HG03571 (cell line): Measurements from ENCODE around the gene LRRC4C.
"Not testable (repeated sequence)": the region's sequence is repeated elsewhere in the genome, so short reads cannot be mapped to it uniquely, and the experiment has no call there.

Experiments used
- ATAC-seq: cut with Tn5 transposase; IDR thresholded peaks from one replicate; pipeline ENCODE4 v1.9.1; 2021; ENCODE audit not compliant: unreplicated experiment

LRRC4C gene

DNA sequence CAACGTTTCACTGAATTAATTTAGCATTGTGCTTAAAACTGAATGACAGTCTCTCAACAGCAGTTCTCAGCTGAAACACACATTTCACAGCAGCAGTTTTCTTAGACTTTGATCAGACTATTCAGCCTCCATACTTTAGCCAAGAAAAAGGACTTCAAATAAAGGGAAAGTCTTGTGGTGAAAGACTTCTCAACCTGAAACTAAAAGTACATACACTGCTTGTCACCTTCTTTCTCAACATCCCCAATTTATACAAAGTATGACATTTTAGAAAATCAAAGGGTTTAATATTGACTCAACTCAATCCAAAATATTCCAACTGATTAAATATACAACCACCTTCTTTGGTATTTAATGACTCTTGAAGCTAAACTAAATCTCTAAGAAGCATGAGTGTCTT is 419.0 kb downstream of the LRRC4C start:
- ATAC-seq: no peak

DNA sequence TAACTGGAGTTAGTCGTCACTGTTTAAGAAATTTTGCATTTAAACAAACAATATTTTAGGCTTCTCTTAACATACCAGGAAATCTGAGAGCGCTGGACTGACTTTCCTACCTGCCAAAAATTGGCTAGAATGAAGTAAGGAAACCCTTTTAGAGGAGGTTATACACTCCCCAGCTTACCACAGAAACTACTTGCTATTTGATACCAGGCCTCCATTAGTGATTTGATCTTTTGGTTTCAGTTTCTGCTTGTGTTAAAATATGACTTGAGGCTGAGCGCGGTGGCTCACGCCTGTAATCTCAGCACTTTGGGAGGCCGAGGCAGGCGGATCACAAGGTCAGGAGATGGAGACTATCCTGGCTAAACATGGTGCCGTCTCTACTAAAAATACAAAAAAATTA is 419.9 kb downstream of the LRRC4C start:
- ATAC-seq: no peak

GRCh38 chr11:41031551-41032060 is 427.8 kb downstream of the LRRC4C start:
- no peak for ATAC-seq

- no peak for ATAC-seq
These were observed 439.2 kb downstream of the LRRC4C start for GRCh38 chr11:41020259-41020658.

- not testable (repeated sequence) for ATAC-seq
These were observed 439.8 kb downstream of the LRRC4C start for GRCh38 chr11:41019666-41020065.

DNA sequence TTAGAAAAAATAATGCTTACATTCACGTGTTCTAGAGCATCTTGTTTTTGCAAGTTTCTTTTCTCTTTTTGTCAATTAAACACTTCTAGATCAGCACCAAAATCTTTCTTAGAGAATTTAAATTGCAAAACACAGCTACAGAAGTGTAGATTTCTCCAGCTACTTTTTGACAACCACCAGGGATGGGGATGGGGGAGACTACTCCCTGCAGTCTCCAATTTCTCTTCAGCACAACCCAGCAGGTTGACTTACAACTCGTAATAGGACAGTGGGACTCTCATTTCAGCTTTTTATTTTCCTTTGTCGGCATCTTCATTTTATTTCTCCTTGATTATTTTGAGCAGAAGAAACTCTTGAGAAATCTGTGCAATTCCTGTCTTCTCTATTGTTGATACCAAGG is 441.2 kb downstream of the LRRC4C start:
- no peak for ATAC-seq

DNA sequence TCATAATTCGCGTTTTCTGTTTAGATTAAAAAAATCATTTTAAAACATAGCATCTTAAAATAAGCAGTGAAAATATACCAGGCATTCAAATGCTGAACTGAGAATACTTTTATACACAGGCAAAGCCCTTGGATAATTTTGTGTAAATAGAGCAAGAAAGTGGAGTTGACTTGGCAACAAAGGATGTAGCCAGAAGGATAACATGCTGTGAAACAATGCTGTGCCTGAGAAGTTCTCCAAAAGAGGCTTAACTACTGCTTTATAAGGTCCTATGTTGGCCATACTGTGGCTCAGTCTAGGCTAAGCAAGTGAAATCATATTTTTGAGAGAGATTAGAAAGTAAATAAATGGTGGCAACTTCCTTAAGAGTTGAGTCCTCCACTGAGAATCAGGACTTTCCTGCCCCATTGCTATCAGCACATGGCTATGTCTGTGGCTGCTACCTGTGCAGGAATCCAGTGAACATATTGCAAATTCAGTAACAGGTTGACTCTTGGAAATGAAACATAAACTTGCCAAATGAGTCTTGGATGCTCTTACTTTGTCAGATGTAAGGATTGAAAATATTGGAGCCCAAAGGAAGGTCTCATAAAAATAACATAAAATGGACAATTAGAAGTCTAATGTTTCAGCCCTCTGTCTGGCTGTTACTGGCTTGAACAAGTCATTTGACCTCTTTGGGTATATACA is 448.9 kb downstream of the LRRC4C start:
- no peak for ATAC-seq

DNA sequence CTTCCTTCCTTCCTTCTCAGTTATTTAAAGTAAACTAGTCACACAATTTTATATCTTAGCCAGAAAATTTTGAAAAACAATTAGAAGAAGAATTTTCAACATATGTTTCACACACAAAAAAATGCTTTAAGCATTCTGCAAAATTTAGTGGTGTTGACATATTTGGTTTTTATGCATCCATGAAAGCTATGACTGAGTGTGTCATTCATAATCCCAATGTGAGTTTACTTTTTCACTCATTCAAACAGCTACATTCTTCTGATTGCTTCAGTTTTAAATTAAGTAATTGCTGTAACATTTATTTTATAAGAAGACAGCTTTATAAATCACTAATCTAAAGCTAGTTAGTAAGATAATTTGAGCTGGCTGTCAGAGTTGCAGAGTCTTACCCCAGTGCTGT is 453.5 kb downstream of the LRRC4C start:
- no peak for ATAC-seq

- no peak for ATAC-seq
These were observed 455.8 kb downstream of the LRRC4C start for GRCh38 chr11:41003339-41004282.

DNA sequence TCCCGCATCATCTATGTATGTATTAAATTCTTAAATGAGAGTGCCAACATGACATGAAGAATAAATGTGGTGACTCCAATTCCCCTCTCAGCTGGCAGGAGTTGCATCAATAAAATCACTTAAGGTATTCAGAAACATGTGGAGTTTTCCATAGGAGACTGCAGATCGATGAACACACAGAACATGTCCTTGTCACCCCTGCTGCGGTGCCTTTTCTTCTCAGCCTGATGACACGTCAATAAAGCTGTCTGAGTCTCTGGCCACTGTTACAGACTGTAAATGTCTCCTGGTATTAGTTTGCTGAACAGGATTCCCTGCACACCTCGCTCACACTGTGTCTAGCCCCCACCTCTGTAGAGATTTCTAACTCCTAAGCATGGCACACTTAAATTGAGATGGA is 460.5 kb downstream of the LRRC4C start:
- ATAC-seq: no peak

DNA sequence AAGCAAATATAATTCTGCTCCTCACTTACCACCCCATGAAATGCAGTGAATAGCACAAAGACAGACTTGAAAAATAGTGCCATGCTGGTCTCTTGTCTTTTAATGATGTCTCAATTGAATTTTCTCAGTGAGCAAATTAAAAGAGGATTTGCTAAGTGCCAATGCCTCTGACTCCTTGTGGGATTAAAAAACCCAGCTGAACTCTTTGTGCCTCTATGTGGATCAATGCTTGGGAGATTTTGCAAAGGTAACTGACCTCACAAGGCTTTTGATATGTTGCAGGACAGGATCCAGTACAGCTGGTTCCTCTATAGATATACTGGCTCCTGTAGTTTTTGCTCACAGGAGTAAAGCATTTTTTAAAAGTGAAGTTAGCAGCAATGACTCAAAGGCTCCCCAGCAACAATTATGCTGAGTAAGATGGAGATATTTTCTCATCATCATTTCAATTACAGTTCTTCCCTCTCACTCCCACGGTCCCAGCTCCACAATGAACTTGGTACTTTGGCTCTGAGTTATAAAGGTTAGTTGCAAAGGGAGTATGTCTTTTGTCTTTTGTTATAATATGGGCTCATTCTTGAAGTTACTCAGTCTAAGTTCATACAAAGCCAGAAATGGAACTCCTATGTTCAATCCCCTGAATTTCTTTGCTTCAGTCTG is 471.5 kb downstream of the LRRC4C start:
- ATAC-seq: no peak

DNA sequence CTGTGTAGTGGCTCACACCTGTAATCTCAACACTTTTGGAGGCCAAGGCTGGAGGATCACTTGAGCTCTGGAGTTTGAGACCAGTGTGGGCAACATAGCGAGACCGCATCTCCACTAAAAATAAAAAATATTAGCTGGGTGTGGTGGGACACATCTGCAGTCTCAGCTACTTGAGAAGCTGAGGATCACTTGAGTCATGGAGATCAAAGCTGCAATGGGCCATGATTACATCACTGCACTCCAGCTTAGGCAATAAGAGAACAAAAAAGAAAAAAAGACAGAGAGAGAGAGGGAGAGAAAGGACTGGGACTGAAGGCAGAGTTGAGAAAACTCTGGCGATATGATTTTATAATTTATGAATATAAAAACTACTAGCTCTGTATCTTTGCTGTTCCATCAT is 473.1 kb downstream of the LRRC4C start:
- no peak for ATAC-seq

GRCh38 chr11:40975076-40975475 is 484.4 kb downstream of the LRRC4C start:
- no peak for ATAC-seq

GRCh38 chr11:40974186-40974795 is 485.2 kb downstream of the LRRC4C start:
- no peak for ATAC-seq

DNA sequence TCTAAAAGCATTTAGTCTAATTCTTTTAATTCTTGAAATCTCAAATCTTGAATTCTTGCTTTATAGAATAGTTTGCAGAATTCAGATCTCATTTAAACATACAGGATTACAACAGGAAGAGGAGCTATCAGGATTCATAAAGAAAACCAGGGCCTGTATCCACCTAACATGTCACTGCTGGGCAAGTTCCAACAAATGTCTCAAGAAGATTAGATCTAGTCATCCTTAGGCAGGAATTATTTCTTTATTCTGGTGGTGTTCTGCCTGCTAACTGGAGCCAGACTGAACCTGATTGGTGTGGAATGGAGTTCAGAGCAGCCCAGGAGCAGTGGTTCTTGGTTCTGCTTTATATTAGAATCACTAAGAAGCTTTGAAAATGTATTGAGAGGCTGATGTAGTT is 500.7 kb downstream of the LRRC4C start:
- no peak for ATAC-seq

- ATAC-seq: no peak
These were observed 507.0 kb downstream of the LRRC4C start for GRCh38 chr11:40952479-40952878.

GRCh38 chr11:40938002-40938401 is 521.5 kb downstream of the LRRC4C start:
- ATAC-seq: no peak

GRCh38 chr11:40924915-40925314 is 534.5 kb downstream of the LRRC4C start:
- ATAC-seq: no peak

DNA sequence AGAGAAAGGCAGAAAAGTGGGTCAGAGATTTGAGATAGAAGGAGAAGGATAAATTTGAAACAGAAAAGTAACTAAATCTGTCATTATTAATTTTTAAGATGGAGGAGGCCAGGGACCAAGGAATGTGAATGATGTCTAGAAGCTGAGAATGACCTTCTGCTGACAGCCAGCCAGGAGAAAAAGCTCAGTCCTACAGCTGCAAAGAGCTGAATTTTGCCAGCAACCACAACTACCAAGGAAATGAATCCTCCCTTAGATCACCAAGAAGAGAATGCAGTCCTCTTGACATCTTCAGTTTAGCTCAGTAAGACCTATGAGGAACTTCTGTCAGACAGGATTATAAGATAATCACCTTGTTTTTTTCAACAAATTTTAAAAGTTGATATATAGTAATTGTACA is 538.2 kb downstream of the LRRC4C start:
- ATAC-seq: no peak

DNA sequence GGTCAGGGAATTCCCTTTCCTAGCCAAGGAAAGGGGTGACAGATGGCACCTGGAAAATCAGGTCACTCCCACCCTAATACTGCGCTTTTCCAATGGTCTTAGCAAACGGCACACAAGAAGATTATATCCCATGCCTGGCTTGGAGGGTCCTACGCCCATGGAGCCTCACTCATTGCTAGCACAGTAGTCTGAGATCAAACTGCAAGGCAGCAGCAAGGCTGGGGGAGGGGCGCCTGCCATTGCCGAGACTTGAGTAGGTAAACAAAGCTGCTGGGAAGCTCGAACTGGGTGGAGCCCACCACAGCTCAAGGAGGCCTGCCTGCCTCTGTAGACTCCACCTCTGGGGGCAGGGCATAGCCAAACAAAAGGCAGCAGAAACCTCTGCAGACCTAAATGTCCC is 548.7 kb downstream of the LRRC4C start:
- ATAC-seq: not testable (repeated sequence)

- ATAC-seq: no peak
These were observed 565.0 kb downstream of the LRRC4C start for GRCh38 chr11:40894501-40894900.
